ENCODE measurements around the gene CCDC183.
"Not testable (repeated sequence)": the region's sequence is repeated elsewhere in the genome, so short reads cannot be mapped to it uniquely, and the experiment has no call there.

The CCDC183 gene

DNA sequence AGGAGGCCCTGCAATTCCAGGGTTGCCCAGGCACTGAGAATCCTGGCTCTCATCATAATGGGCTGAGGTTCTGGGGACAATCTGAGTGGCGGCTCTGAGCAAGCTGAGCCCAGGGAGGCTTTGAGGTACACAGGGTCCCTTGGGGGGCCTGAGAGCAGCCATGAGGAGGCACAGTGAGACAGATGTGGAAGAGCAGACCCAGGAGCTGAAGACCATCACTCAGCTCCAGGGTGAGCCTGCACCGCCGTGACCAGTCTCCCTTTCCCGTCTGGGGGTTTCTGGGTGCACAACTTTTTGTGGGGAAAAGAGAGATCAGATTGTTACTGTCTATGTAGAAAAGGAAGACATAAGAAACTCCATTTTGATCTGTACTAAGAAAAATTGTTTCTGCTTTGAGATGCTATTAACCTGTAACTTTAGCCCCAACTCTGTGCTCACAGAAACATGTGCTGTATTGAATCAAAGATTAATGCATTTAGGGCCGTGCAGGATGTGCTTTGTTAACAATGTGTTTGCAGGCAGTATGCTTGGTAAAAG is at the start of gene CCDC183:
Gene CCDC183, plus strand, starts transcription at position 101 of the 537 bp plus-strand sequence. Its CDS starts 60 bp downstream, at position 161.
- no peak for DNase-seq (ENCODE audit: low read depth, low spot score)

DNA sequence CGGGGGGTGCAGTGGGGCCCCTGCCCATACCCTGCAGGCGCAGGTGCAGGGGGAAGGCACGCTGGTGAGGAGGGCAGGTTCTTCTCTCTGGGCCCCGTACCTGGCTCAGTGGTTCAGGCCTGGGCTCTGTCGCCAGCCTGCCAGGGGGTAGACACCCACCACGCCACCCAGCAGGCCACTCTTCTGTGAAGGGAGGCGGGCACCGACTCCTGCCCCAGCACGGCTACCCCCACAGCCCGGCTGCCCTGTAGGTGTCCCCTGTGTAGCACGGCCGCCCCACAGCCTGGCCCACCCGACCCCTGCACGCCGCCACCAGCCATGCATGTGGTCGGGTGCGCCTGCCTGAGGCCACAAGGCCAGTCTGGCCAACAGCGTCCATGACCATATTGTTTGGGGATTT is 49.5 kb upstream of the CCDC183 start:
- no peak for DNase-seq (ENCODE audit: low read depth, low spot score)

DNA sequence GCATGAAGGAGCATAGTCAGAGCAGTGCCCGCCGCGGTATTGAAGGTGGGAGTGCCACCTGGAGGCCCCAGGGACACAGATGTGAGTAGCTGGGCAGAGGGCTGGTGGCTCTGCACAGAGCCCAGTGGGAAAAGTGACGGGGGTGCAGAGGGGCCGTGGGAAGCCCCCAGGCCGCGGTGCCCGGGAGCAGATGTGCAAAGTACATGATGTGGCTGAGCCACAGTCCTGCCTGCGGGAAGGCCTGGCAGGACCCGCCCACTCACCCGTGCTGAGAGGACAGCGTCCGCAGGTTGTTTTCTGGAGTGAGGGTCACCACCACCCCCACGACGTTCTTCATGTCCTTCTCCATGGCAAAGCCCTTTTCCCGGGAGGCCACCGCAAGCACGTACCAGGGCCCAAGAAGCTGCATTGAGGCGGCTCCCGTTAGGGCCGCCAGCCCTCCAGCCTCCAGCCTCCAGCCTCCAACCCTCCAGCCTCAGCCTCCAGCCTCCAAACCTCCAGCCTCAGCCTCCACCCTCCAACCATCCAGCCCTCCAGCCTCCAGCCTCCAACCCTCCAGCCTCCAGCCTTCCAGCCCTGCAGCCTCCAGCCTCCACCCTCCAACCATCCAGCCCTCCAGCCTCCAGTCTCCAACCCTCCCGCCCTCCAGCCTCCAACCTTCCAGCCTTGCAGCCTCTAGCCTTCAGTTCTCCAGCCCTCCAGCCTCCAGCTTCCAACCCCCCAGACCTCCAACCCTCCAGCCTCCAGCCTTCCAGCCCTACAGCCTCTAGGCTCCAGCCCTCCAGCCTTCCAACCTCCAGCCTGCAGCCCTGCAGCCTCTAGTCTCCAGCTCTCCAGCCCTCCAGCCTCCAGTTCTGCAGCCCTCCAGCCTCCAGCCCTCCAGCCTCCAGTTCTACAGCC is 48.7 kb upstream of the CCDC183 start:
- no peak for DNase-seq (ENCODE audit: low read depth, low spot score)

DNA sequence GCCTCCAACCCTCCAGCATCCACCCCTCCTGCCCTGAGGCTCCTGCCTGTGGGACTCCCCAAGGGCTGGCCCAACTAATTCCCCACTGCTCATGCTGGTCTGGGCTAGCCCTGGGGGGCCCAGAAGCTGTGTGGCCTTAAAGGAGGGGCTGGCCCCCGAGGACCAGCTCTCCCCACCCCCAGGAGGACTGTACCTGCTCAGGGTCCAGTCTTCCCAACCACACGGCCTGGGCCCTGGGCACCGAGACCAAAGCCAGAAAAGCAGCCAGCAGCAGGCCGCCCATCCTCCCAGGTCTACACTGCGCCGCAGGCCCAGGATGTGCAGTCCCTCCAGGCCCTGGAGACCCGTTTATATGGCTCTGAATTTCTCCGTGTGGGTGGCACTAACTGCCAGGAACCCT is 47.9 kb upstream of the CCDC183 start, which contains the start of gene LCN6:
Gene LCN6, minus strand, starts transcription at position 325 of the 400 bp plus-strand sequence. Its CDS starts 42 bp downstream, at position 283.
- DNase-seq (ENCODE audit: low read depth, low spot score): no peak

DNA sequence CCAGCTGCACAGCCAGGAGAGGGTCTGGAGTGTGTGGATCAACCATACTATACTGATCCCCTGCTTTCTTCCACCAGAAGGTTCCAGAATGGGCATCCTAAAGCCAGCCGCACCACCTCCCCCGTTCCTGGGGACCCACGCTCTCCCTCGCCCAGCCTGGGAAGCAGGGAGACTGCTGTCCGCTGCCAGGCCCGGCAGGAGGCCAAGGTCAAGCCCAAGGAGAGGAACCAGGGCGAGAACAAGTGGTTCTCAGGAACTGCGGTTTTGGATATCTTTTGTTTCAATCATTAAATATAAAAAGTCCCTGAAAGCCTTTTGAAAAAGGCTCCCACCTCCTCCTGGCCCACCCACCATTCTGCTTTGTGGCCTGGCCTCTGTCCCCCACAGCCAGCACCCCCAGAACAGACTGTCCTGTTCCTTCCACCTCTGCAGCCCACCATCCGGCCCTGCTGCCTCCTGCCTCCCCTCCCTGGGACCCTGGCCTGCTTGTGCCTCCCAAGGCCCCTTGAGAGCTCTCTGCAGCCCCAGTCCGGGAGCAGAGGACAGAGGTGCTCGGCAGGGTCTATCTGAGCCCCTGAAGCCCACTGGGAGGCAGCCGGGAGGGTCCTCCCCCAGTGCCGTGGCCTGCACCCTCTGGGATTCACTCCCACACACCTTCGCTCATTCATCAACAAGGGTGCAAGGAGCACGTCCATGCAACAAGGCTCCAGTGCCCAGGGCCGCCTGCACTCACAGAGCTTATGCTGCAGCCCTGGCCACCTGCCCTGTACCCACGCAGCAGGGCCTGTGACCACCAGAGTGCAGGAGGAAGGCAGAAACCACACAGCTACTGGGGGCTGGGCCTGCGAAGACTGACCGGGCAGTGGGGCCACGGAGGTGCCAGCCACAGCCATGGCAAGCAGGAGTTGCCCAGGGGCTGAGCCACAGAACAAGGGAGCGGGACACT is 47.2 kb upstream of the CCDC183 start:
- no peak for DNase-seq (ENCODE audit: low read depth, low spot score)

DNA sequence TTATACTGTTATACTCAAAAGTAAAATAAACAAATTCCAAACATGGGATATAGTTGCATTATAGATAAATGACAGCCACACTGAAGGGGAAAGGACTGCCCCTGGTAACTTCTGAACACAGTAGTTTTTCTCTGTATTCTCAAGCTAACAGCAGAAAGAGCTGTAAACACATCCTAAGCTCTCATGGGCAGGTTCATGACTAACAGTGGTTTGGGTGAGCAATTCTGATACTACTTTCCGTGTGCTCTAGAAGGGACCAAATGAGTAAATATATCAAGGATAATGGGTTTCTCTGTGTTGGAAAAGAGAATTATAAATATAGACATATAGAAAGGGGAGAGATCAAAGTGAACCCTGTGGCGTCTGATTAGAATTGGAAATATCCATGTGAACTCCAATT is 45.6 kb upstream of the CCDC183 start:
- DNase-seq (ENCODE audit: low read depth, low spot score): no peak

DNA sequence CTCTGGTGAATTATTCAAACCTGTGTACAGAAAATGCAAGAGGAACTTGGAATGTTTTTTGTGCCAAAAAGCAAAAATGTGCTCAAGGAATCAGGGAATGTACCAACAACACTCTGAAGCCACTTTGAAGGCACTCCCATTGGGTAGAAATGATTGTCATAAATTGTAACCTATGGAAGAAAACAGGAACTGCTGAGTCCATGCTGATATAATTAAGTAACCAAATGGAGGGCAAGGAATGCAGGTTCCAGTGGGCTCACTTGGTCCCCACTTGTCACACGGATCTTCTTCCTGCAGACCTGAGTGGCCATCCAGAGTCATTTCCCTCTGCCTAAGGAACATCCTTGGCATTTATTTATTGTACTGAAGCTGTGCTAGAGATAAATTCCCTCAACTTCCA is 44.9 kb upstream of the CCDC183 start:
- no peak for DNase-seq (ENCODE audit: low read depth, low spot score)

DNA sequence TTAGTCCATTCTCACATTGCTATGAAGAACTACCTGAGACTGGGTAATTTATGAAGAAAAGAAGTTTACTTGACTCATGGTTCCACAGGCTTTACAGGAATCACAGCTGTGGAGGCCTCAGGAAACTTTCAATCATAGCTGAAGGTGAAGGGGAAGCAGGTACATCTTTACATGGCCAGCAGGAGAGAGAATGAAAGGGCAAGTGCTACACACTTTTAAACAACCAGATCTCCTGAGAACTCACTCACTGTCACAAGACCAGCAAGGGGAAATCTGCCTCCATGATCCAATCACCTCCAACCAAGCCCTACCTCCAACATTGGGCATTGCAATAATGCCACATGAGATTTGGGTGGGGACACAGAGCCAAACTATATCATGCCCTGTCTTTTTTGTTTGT is 44.3 kb upstream of the CCDC183 start:
- no peak for DNase-seq (ENCODE audit: low read depth, low spot score)

DNA sequence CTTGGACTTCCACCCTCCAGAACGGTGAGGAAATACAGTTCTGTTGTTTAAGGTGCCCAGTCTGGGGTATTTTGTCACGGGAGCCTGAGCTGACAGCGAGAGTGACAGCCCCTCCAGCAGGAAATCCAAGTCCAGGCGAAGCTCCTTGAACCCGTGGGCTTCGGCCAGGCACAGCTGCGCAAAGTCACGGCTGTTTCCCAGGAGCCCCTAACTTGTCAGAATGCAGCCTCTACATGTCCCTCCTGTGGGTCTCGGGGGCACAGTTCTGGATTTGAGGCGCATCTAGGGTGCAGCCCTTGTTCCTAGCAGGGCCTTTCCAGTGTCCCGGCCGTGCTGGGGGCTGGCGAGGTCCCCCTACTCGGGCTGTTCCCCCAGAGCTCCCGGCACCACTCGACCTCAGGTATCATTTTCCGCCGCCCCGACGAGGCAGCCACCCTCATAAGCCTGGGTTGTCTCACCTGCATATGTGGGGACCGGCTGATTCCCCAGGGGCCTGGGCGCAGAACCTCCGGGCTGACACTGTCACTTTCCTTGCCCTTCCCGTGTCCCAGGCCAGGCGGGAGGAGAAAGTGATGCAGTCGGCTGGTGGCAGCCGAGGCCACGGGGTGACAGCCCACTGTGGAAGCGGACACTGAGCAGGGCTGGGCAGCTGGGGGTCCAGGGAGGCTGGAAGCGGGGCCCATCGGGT is 42.6 kb upstream of the CCDC183 start:
- no peak for DNase-seq (ENCODE audit: low read depth, low spot score)

DNA sequence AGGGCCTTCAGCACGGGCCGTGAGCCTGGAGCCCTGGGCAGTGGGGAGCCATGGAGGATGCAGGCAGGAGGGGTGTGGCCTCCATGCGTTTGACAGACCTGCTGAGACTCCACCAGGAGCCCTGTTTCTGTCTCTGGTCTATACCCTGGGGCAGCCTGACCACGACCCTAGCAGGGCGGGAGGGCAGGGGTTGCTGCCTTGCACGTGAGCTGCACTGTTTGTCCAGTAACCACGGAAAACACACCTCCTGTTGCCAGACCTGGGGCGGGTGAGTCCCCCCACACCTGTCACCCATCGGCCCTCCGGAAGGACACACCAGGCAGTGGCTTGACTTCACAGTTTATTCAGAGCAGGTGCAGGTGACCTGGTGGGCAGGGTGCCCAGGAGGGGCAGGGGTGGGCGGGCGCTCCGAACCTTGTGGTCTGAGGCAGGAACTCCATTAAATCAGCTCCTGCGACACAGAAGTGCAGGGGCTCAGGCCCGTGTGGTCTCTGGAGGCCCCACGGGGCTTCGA is 42.0 kb upstream of the CCDC183 start:
- no peak for DNase-seq (ENCODE audit: low read depth, low spot score)

DNA sequence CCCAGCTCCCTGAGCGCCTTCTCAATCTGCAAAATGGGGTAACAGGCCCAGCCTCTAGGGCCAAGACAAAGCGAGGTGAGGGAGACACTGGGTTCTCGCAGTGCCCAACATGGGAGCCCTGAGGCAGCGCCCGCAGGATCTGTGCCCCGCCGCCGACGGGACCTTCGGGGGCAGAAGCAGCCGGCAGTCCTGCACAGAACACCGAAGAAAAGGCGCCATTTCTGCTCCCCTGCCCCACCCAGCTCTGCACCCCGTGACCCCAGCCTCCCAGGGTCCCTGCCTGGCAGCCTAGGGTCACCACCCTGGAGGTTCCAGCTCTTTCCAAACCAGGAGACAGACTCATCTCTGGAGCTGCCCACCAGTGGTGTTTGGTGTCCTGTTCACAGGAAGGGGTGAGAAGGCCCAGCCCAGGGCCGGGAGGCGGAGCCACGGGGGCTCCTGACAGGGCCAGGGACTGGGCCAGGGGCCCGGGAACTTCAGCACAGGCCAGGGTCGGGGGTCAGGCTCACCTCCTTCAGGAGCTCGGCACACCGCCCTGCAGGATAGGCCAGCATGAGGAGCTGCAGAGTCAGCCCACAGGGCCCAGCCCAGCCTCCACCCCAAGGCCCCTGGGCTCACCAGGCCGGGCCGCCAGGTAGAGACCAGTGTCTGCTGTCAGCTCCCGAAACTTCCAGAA is 41.4 kb upstream of the CCDC183 start:
- DNase-seq (ENCODE audit: low read depth, low spot score): no peak

DNA sequence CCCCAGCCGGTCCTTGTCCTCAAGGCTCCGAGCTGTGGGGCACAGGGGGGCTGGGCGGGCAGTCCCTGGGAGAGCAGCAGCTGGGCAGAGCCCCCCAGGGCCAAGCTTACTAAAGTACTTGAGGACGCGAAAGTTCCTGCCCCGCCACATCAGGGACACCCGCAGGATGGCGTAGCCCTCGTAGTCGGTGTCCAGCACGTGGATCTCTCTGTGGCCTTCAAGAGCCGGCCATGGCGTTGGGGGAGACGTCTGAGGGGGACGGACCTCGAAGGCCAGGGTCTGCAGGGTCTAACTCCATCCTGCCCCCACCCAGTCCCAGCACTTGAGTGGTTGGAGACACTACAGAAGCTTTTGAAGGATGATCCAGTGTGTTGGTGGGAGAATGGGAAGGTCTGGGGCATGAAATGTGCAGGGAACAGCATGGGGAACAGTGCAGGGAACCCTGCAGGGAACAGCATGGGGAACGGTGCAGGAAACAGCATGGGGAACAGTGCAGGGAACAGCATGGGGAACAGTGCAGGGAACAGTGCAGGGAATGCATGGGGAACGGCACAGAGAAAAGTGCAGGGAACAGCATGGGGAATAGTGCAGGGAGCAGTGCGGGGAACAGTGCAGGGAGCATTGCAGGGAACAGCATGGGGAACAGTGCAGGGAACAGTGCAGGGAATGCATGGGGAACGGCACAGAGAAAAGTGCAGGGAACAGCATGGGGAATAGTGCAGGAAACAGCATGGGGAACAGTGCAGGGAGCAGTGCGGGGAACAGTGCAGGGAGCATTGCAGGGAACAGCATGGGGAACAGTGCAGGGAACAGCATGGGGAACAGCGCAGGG is 40.6 kb upstream of the CCDC183 start:
- not testable (repeated sequence) for DNase-seq (ENCODE audit: low read depth, low spot score)

DNA sequence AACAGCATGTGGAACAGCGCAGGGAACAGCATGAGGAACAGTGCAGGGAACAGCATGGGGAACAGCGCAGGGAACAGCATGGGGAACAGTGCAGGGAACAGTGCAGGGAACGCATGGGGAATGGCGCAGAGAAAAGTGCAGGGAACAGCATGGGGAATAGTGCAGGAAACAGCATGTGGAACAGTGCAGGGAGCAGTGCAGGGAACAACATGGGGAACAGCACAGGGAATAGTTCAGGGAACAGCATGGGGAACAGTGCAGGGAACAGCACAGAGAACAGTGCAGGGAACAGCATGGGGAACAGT is 40.1 kb upstream of the CCDC183 start:
- DNase-seq (ENCODE audit: low read depth, low spot score): no peak

DNA sequence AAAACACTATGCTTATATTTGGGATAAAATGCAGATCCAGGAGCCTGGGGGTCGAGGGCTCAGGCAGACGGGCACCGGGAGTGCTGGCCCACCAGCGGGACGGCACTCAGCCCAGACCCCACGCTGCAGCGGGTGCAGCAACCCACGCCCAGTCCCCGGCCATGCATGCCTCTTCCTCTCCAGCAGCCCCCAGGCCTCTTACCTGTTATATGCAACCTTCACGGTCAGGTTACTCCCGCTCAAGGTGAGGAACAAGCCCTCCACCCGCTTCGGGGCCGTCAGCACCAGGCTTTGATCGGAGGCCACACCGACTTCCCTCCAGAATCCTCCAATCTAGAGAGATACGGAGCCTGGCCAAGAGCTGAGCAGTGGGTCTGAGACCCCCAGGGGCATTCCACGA is 39.3 kb upstream of the CCDC183 start:
- no peak for DNase-seq (ENCODE audit: low read depth, low spot score)

DNA sequence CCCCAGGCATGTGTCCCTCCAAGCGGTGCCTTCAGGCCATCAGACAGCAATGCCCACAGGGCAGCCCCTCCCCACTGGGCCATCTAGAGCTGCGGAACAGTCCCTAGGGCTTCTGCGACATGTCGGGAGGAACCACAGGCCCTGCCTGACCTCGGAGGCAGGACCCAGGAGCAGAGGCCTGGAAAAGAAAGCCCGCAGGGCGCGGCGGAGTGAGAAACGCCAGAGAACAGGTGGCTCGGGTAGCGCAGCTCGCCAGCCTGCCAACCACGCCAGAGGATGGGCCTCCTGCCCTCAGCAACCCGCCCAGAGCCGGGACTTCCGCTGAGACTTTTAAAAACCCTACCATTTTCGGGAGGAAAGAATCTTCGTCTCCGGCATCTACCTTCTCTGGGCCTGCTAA is 38.8 kb upstream of the CCDC183 start:
- no peak for DNase-seq (ENCODE audit: low read depth, low spot score)

DNA sequence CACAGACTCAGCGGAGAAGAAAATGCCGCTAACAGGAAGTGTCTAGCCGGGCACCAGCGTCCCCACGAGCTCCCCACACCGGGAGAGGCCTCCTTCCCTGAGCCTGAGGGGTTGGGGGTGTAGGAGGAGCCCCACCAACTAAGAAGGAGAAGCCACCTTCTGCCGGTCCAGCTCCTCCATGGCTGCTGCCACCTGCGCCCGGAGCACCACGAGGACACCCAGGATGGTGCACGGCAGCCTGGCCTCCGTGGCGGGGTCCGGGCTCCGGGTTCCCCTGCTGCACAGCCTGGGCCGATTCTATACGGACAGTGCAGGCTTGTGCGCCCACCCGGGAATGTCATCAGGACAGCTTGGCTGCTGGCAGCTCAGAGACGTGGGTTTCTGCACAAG is 38.4 kb upstream of the CCDC183 start:
- DNase-seq (ENCODE audit: low read depth, low spot score): no peak

DNA sequence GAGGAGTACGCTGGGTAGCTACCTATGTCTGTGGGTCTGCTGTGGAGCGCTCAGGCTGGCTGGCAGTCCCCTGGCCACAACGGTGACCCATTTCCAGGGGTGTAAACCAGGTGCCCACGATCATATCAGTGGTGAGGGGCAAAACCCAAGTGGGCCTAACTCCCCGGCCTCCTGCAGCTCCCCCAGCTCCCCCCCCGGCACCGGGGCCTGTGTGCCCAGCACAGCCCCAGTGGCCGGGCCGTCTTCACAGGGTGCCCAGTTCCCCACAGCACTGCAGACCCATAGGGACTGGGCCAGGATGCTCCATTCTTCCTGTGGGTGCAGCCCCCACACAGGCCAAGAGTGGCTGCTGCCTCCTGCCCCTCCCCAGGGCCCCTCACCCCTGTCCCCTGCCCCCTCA is 37.1 kb upstream of the CCDC183 start:
- DNase-seq (ENCODE audit: low read depth, low spot score): no peak

DNA sequence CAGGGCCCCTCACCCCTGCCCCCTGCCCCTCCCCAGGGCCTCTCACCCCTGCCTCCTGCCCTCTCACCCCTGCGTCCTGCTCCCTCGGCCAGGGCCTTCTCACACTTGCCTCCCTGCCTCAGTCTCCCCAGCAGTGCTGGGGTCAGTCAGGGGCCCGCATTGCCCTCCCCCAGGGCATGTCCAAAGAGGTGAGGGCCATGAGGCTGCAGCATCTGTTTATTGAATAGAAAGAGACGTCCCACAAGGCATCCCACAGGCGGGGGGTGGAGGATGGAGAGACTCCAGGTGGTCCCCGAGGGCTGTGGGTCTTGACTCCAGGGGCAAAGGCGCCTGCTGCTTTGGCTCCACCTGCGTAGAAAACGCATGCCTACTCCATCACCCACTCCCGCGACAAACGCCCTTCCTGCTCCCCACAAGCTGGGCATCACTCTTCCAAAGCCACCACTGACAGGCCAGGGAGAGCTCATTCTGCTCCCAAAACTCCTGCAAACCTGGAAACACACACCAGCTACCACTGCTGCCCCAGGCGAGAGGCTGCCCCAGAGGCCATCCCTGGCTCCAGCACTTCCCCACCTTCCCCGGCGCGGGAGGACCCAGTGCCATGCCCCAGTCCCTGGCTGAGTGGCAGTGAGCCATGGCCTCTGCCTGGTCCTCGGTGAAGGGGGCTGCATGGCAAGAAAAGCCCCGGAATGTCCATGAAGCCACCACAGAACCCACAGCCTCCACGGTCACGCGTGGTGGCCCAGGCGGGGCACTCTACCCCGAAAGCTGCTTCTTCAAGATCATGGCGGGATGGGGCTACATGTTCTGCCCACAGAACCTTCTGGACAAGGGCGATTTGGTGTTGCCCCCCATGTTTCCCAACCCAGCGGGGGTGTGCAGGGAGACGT is 36.5 kb upstream of the CCDC183 start:
- no peak for DNase-seq (ENCODE audit: low read depth, low spot score)

DNA sequence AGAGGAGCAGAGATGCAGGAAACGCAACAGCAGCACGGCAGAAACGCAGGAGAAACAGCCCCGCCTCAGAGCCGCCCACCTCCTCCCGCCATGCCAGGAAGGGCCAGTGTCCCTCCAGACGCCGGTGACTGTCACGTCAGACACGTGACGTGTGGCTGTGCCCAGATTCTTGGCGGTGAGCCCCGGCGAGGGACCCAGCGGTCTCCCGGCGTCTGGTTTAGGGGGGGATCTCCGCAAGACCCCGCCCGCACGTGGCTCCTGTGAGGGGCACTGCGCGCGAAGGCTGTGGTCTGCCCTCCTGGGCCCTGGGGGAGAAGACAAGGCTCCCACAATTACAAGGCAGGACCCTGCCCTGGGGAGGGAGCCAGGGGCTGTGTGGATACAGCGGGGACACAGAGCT is 35.7 kb upstream of the CCDC183 start:
- no peak for DNase-seq (ENCODE audit: low read depth, low spot score)

Data from activated naive CD8-positive, alpha-beta T cell treated with anti-CD3 and anti-CD28 coated beads, Interleukin-2, amount 50 U/mL, for 16 hours (primary cell).